ENCODE data around the gene MPST.
"Not testable (repeated sequence)": the region's sequence is repeated elsewhere in the genome, so short reads cannot be mapped to it uniquely, and the experiment has no call there.

The MPST gene

DNA sequence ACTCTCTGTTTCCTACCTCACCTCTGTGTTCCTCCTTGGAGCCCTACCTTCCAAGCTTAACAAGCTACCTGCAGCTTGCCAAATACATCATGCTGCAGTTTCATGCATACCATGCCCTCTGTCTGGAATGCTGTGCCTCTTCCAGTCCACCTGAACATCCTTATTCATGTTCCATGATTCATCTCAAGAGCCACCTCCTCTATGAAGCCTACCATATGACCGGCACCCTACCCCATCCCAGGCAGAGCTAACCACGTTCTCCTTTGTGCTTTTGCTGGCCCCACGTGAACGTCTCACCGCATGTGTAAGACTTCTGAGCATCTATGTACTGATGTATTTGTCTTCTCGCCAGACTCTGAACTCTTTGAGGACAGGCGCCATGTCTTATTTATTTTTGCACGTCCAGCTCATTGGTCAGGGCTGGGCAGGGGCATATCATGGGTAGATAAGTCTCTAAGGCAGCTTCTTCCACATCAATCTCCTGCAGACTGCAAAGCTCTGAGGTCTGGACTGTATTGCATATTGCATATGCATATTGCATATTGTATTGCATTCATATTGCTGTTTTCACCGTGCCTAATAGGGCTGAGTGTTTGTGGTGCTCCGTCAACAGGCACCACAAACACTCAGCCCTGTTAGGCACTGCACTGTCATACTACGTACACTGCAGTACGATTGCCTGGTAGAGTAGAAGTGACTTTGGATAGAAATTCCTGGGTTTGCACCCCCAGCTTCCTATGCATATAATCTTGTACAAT is 31.3 kb upstream of the MPST start:
- TF ChIP-seq, protein P1, sequence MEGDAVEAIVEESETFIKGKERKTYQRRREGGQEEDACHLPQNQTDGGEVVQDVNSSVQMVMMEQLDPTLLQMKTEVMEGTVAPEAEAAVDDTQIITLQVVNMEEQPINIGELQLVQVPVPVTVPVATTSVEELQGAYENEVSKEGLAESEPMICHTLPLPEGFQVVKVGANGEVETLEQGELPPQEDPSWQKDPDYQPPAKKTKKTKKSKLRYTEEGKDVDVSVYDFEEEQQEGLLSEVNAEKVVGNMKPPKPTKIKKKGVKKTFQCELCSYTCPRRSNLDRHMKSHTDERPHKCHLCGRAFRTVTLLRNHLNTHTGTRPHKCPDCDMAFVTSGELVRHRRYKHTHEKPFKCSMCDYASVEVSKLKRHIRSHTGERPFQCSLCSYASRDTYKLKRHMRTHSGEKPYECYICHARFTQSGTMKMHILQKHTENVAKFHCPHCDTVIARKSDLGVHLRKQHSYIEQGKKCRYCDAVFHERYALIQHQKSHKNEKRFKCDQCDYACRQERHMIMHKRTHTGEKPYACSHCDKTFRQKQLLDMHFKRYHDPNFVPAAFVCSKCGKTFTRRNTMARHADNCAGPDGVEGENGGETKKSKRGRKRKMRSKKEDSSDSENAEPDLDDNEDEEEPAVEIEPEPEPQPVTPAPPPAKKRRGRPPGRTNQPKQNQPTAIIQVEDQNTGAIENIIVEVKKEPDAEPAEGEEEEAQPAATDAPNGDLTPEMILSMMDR (IDR thresholded peaks at IDR 0.05; ENCODE audit: insufficient read depth, low read length, missing control alignments), result no peak
- no peak overlapping the region for H3K4me3 ChIP-seq (ENCODE audit: low read depth, low read length)
- ChIA-PET POLR2A (no interaction called here), CTCF (interaction anchor here (1.0 to 1.3 kb wide), 3 partner anchors 9 to 28 kb away, joined by 3 to 4 read pairs (median 3); no protein-coding TSS in a partner anchor)
- no peak for DNase-seq (ENCODE audit: low read depth, low spot score)

DNA sequence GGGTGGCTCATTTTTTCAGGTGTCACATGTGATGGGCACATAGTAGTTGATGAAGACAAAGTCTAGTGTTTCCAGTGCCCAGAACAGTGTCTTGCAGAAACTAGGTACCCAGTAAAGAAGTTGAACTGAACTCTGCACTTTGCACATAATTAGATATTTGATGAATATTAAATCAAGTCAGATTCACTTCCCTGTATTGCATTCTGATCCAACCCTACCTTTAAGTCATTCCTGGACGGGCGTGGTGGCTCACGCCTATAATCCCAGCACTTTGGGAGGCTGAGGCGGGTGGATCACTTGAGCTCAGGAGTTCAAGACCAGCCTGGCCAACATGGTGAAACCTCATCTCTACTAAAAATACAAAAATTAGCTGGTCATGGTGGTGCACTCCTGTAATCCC is 30.5 kb upstream of the MPST start:
- DNase-seq (ENCODE audit: low read depth, low spot score); POLR2A ChIA-PET; H3K4me3 ChIP-seq (ENCODE audit: low read depth, low read length): not testable (repeated sequence)
- CTCF ChIA-PET, result interaction anchor here (1.0 kb wide), 2 partner anchors 9 to 11 kb away, joined by 3 to 4 read pairs; no protein-coding TSS in a partner anchor

DNA sequence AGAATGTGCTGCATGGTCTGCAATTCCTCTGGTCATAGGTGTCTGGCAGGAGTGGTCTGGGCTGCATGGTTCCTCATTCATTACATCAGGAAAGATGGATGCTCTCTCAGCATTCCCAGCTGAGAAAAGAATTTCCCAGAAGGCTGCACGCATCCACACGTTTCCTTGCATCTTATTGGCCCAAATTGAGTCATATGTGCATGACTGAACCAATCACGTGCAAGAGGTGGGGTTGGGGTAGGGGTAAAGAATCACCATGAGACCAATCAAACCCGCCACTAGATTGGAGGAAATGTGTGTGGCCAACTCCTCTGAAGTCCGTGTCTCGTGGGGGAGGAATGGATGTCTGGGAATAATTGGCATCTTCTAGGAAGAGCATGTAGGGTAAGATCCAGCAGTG is 29.1 kb upstream of the MPST start:
- CTCF ChIA-PET, result interaction anchor here (2.1 kb wide), 2 partner anchors 8 to 12 kb away, joined by 7 to 15 read pairs; no protein-coding TSS in a partner anchor

DNA sequence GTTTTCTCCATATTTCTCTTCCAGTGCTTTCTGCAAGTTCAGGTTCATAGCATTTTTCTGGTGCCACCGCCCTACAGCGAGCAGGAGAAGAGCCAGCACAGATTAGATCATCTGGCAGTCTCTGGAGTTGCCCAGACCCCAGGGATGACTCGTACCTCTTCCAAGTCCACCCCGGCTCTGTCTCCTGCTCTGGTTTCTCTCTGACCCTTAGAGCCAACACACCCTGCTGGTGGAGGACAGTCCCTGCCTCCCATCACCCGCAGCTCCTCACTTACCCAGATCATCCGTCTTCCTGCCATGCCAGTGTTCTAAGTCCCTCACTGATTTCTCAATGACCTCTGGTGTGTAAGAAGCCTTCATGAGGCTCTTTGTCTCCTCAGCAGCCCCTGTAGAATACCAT is 28.3 kb upstream of the MPST start:
- TF ChIP-seq, protein P1 (IDR thresholded peaks at IDR 0.05; ENCODE audit: insufficient read depth, low read length, missing control alignments), result no peak
- no peak overlapping the region for H3K4me3 ChIP-seq (ENCODE audit: low read depth, low read length)
- no peak for DNase-seq (ENCODE audit: low read depth, low spot score)
- POLR2A ChIA-PET, result no interaction called here
- CTCF ChIA-PET, result interaction anchor here (2.1 kb wide), 2 partner anchors 9 to 13 kb away, joined by 7 to 15 read pairs; no protein-coding TSS in a partner anchor

More for the DNA sequence above, 29.1 kb upstream of the MPST start:
- TF ChIP-seq, protein P1 (IDR thresholded peaks at IDR 0.05; ENCODE audit: insufficient read depth, low read length, missing control alignments), result no peak
- no peak overlapping the region for H3K4me3 ChIP-seq (ENCODE audit: low read depth, low read length)
- POLR2A ChIA-PET, result no interaction called here
- no peak for DNase-seq (ENCODE audit: low read depth, low spot score)

DNA sequence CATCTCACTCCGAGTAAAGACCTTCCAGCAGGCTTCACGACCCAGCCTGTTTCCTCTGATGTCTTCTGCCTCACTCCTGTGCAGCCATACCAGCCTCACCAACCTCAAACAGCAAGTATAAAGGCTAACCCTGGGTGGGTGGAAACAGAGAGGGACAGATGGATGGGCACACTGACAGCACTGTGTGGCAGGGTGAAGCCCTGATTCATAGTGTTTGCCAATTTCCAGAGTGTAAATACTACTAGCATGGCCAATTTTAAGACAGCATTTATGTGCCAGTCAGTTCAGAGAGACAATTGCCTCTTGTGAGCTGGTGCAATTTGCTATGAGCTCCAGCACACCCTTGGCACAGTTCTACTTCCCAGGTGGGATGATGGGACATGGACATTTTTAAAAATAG is 21.8 kb upstream of the MPST start:
- DNase-seq (ENCODE audit: low read depth, low spot score), result no peak
- H3K4me3 ChIP-seq (ENCODE audit: low read depth, low read length), result no peak overlapping the region
- ChIA-PET CTCF (interaction anchor here (0.9 to 1.7 kb wide), 8 partner anchors 11 to 142 kb away, joined by 3 to 7 read pairs (median 4); no protein-coding TSS in a partner anchor), POLR2A (no interaction called here)
- TF ChIP-seq, protein P1 (IDR thresholded peaks at IDR 0.05; ENCODE audit: insufficient read depth, low read length, missing control alignments), result no peak

DNA sequence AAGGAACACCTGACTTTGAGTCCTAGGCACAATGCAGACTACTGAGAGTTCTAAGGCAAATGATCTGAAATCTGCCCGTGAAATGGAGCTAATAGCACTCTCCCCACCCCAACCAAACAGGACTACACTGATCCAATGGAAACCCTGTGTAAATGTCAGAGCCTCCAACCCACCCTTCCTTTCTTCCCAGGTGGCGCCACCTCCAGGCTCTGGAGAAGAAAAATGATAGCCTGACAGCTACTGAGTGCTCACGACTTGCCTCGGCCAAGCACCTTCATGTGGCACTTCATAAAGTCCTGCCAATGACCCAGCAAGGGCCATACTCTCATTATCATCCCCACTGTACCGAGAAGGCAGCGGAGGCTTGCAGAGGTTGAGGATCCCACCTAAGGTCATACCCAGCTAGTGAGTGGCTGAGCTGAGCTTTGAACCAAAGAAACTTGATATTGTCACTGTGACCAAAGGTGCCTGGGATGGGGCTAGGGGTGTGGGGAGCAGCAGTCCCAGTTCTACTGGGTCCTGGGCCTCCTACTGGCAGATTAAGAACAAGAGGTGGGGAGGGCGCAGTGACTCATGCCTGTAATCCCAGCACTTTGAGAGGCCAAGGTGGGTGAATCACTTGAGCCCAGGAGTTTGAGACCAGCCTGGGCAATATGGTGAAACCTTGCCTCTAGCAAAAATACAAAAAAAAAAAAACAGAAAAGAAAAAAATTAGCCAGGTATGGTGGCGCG is 20.8 kb upstream of the MPST start:
- DNase-seq (ENCODE audit: low read depth, low spot score), result no peak
- TF ChIP-seq, protein P1 (IDR thresholded peaks at IDR 0.05; ENCODE audit: insufficient read depth, low read length, missing control alignments), result no peak
- CTCF ChIA-PET, result interaction anchor here (0.6 to 1.3 kb wide), 5 partner anchors 12 to 143 kb away, joined by 3 to 7 read pairs (median 4); no protein-coding TSS in a partner anchor
- POLR2A ChIA-PET, result interaction anchor here (1.0 kb wide), 1 partner anchor 21 kb away, joined by 3 read pairs; the partner anchor contains the start of genes MPST and TST
- no peak overlapping the region for H3K4me3 ChIP-seq (ENCODE audit: low read depth, low read length)
